ENCODE results near the gene METTL6. TPM values are rescaled to one million over a fixed set of nuclear protein-coding genes. Genes with fewer than 3 reads are reported as not detected.

The METTL6 gene
- polyA plus RNA-seq, 1 of the 3 experiments (the other 2 are of a cell fraction): 22.7 TPM

Small RNAs within 50 kb of the gene (small RNA-seq; reads per million reads assigned to genes)
- gene HMGN2P7 (0 to 0.10 (median 0) reads per million in 7 experiments), gene RNU6-1024P (0 reads per million in 7 experiments)

Other genes with a start within 250 kb of the METTL6 start
- gene CAPN7, start 221.3 kb downstream of the METTL6 start, polyA plus RNA-seq (2012; rRNA removed): 7.3 and 11.1 TPM in 2 replicates
- gene SH3BP5, start 95.0 kb downstream of the METTL6 start, polyA plus RNA-seq (2012; rRNA removed): 29.5 and 32.3 TPM in 2 replicates
- gene EAF1, start 54 bp upstream of the METTL6 start, polyA plus RNA-seq (2012; rRNA removed): 10.0 and 11.1 TPM in 2 replicates
- gene COLQ, start 94.2 kb upstream of the METTL6 start, polyA plus RNA-seq (2012; rRNA removed): 1.5 and 1.9 TPM in 2 replicates
- gene HACL1, start 174.0 kb upstream of the METTL6 start, polyA plus RNA-seq (2012; rRNA removed): 15.1 and 23.0 TPM in 2 replicates
- gene BTD, start 174.2 kb upstream of the METTL6 start, polyA plus RNA-seq (2012; rRNA removed): 23.6 and 32.5 TPM in 2 replicates

Data from SK-N-SH (cell line).